HG02678 (cell line): ENCODE measurements around the gene MKRN1.
A peak's percentile ranks its signal among the peaks of the same experiment; 100 is the strongest.
"Not testable (repeated sequence)": the region's sequence is repeated elsewhere in the genome, so short reads cannot be mapped to it uniquely, and the experiment has no call there.

Experiments used
- ATAC-seq: cut with Tn5 transposase; IDR thresholded peaks from one replicate; pipeline ENCODE4 v1.9.1; 2021; ENCODE audit warnings: mild to moderate bottlenecking, moderate library complexity; ENCODE audit not compliant: unreplicated experiment

Gene MKRN1

GRCh38 chr7:140485500-140486265 is 6.4 kb upstream of the MKRN1 start:
- no peak for ATAC-seq

- no peak for ATAC-seq
These were observed 5.7 kb upstream of the MKRN1 start for GRCh38 chr7:140484951-140485499.

GRCh38 chr7:140484479-140484878 is 5.2 kb upstream of the MKRN1 start:
- ATAC-seq, result no peak

GRCh38 chr7:140479739-140480084 is 407 bp upstream of the MKRN1 start:
- no peak for ATAC-seq

- ATAC-seq, result peak; percentile 18
These were observed 851 bp downstream of the MKRN1 start for GRCh38 chr7:140478246-140479061.

GRCh38 chr7:140476698-140477261 is 2.5 kb downstream of the MKRN1 start:
- ATAC-seq, result no peak

GRCh38 chr7:140475747-140476333 is 3.5 kb downstream of the MKRN1 start:
- ATAC-seq, result no peak

GRCh38 chr7:140463111-140463510 is 16.2 kb downstream of the MKRN1 start:
- ATAC-seq, result no peak

- no peak for ATAC-seq
These were observed 20.4 kb downstream of the MKRN1 start for GRCh38 chr7:140458916-140459315.

GRCh38 chr7:140458201-140458600 is 21.1 kb downstream of the MKRN1 start:
- ATAC-seq, result no peak

GRCh38 chr7:140456551-140457051 is 22.7 kb downstream of the MKRN1 start:
- no peak for ATAC-seq

- no peak for ATAC-seq
These were observed 23.6 kb downstream of the MKRN1 start for GRCh38 chr7:140455743-140456142.

GRCh38 chr7:140454657-140455015 is 24.7 kb downstream of the MKRN1 start:
- no peak for ATAC-seq

- not testable (repeated sequence) for ATAC-seq
These were observed 25.3 kb downstream of the MKRN1 start for GRCh38 chr7:140453785-140454656.

GRCh38 chr7:140453273-140453672 is 26.0 kb downstream of the MKRN1 start:
- ATAC-seq, result no peak

GRCh38 chr7:140451716-140452115 is 27.6 kb downstream of the MKRN1 start:
- no peak for ATAC-seq

GRCh38 chr7:140448781-140449480 is 30.4 kb downstream of the MKRN1 start:
- ATAC-seq, result no peak

- ATAC-seq, result no peak
These were observed 31.5 kb downstream of the MKRN1 start for GRCh38 chr7:140447841-140448240.

- ATAC-seq, result no peak
These were observed 32.8 kb downstream of the MKRN1 start for GRCh38 chr7:140446467-140446866.

GRCh38 chr7:140441519-140441918 is 37.8 kb downstream of the MKRN1 start:
- ATAC-seq, result no peak
